ENCODE data around the gene USP32. TPM values are rescaled to one million over a fixed set of nuclear protein-coding genes. Genes with fewer than 3 reads are reported as not detected.

USP32 gene
- total RNA-seq, 1 experiment from 2014 or later = 62.9 TPM

- H3K4me1 Mint-ChIP-seq (ENCODE audit: insufficient read depth, unreplicated experiment) = peaks cover 5% of the 10 kb centered on the region
- no peak overlapping the region for H3K4me3 Mint-ChIP-seq (ENCODE audit: unreplicated experiment)
- DNase-seq (ENCODE audit: unreplicated experiment) = no peak
- H3K27me3 Mint-ChIP-seq (ENCODE audit: insufficient read depth, unreplicated experiment) = peaks cover 18% of the 10 kb centered on the region
- TF ChIP-seq CTCF (IDR thresholded peaks at IDR 0.05; ENCODE audit: unreplicated experiment) = no peak
- H3K36me3 Mint-ChIP-seq (ENCODE audit: insufficient read depth, unreplicated experiment) = no peaks in the 10 kb centered on the region
- CTCF ChIA-PET = interaction anchor here (1.6 to 1.7 kb wide), 2 partner anchors 8 to 9 kb away, joined by 5 to 7 read pairs; no protein-coding TSS in a partner anchor
- H3K27ac Mint-ChIP-seq (ENCODE audit: low read depth, unreplicated experiment) = no peak overlapping the region
- POLR2A ChIA-PET = interaction anchor here (0.7 kb wide), 1 partner anchor 22 kb away, joined by 3 read pairs; no protein-coding TSS in a partner anchor
- no peaks in the 10 kb centered on the region for H3K9me3 Mint-ChIP-seq (ENCODE audit: unreplicated experiment)
- no TSS peak for BruUV-seq (replicated peaks)
- intact Hi-C loops (cut with micrococcal nuclease) = no loop called here
Measured at GRCh38 chr17:60151355-60151754, 240.6 kb downstream of the USP32 start.

GRCh38 chr17:60149691-60150582 lies 242.0 kb downstream of the USP32 start, which contains the start of gene CA4:
Gene CA4 (plus strand): TSS chr17:60149973. CDS start chr17:60150035, 62 bp downstream.
- no TSS peak for BruUV-seq (replicated peaks)
- no peak within 1 kb of the TSS for H3K27ac Mint-ChIP-seq (ENCODE audit: low read depth, unreplicated experiment)
- no peak for TF ChIP-seq CTCF (IDR thresholded peaks at IDR 0.05; ENCODE audit: unreplicated experiment)
- H3K27me3 Mint-ChIP-seq (ENCODE audit: insufficient read depth, unreplicated experiment) = peaks cover 32% of the 10 kb centered on the region
- H3K4me3 Mint-ChIP-seq (ENCODE audit: unreplicated experiment) = no peak within 1 kb of the TSS
- no peak for DNase-seq (ENCODE audit: unreplicated experiment)
- POLR2A ChIA-PET = interaction anchor here (0.6 kb wide), 1 partner anchor 92 kb away, joined by 3 read pairs; no protein-coding TSS in a partner anchor
- no peaks in the 10 kb centered on the region for H3K4me1 Mint-ChIP-seq (ENCODE audit: insufficient read depth, unreplicated experiment)
- no peaks in the 10 kb centered on the region for H3K36me3 Mint-ChIP-seq (ENCODE audit: insufficient read depth, unreplicated experiment)
- no peaks in the 10 kb centered on the region for H3K9me3 Mint-ChIP-seq (ENCODE audit: unreplicated experiment)
- intact Hi-C loops (cut with micrococcal nuclease) = loop anchor here (10.0 kb wide), 1 partner anchor 85 kb away; no protein-coding TSS in a partner anchor
- CTCF ChIA-PET = interaction anchor here (1.7 kb wide), 1 partner anchor 8 kb away, joined by 5 read pairs; no protein-coding TSS in a partner anchor

- H3K36me3 Mint-ChIP-seq (ENCODE audit: insufficient read depth, unreplicated experiment) = no peaks in the 10 kb centered on the region
- H3K27me3 Mint-ChIP-seq (ENCODE audit: insufficient read depth, unreplicated experiment) = peaks cover 46% of the 10 kb centered on the region
- ChIA-PET POLR2A (no interaction called here), CTCF (interaction anchor here (1.0 kb wide), 1 partner anchor 12 kb away, joined by 4 read pairs; no protein-coding TSS in a partner anchor)
- H3K27ac Mint-ChIP-seq (ENCODE audit: low read depth, unreplicated experiment) = no peak overlapping the region
- BruUV-seq (replicated peaks) = no TSS peak
- peaks cover 5% of the 10 kb centered on the region for H3K4me1 Mint-ChIP-seq (ENCODE audit: insufficient read depth, unreplicated experiment)
- intact Hi-C loops (cut with micrococcal nuclease) = loop anchor here (10.0 kb wide), 1 partner anchor 86 kb away; no protein-coding TSS in a partner anchor
- DNase-seq (ENCODE audit: unreplicated experiment) = no peak
- H3K9me3 Mint-ChIP-seq (ENCODE audit: unreplicated experiment) = no peaks in the 10 kb centered on the region
- TF ChIP-seq CTCF (IDR thresholded peaks at IDR 0.05; ENCODE audit: unreplicated experiment) = no peak
- no peak overlapping the region for H3K4me3 Mint-ChIP-seq (ENCODE audit: unreplicated experiment)
Measured at GRCh38 chr17:60148373-60148772, 243.6 kb downstream of the USP32 start.

- no peak overlapping the region for H3K4me3 Mint-ChIP-seq (ENCODE audit: unreplicated experiment)
- BruUV-seq (replicated peaks) = no TSS peak
- CTCF ChIA-PET = interaction anchor here (1.0 kb wide), 1 partner anchor 12 kb away, joined by 4 read pairs; no protein-coding TSS in a partner anchor
- intact Hi-C loops (cut with micrococcal nuclease) = loop anchor here (10.0 kb wide), 1 partner anchor 87 kb away; no protein-coding TSS in a partner anchor
- DNase-seq (ENCODE audit: unreplicated experiment) = no peak
- POLR2A ChIA-PET = no interaction called here
- no peak for TF ChIP-seq CTCF (IDR thresholded peaks at IDR 0.05; ENCODE audit: unreplicated experiment)
- H3K27me3 Mint-ChIP-seq (ENCODE audit: insufficient read depth, unreplicated experiment) = peaks cover 46% of the 10 kb centered on the region
- no peaks in the 10 kb centered on the region for H3K9me3 Mint-ChIP-seq (ENCODE audit: unreplicated experiment)
- no peaks in the 10 kb centered on the region for H3K36me3 Mint-ChIP-seq (ENCODE audit: insufficient read depth, unreplicated experiment)
- peaks cover 9% of the 10 kb centered on the region for H3K4me1 Mint-ChIP-seq (ENCODE audit: insufficient read depth, unreplicated experiment)
- no peak overlapping the region for H3K27ac Mint-ChIP-seq (ENCODE audit: low read depth, unreplicated experiment)
Measured at GRCh38 chr17:60147553-60148223, 244.2 kb downstream of the USP32 start.
